Hypothalamus (tissue), 51 donors: Measurements from ENCODE around the gene RPL23.

Experiments
- DNase-seq, 51 donors: peaks; one replicate each; lab custom pipeline; 2025; lab: John Stamatoyannopoulos, UW

RPL23 gene

GRCh38 chr17:38800237-38800760 lies 53.2 kb downstream of the RPL23 start:
- DNase-seq: no peak

GRCh38 chr17:38799501-38800236 lies 53.9 kb downstream of the RPL23 start, which contains the start of gene PIP4K2B:
PIP4K2B (minus strand) TSS chr17:38799556; CDS start chr17:38799424, 132 bp downstream.
- peak; percentile 77 to 97 (median 93) for DNase-seq

- DNase-seq: peak in 41 of 51 donors; percentile 5 to 75 (median 45)
These were observed 54.7 kb downstream of the RPL23 start for GRCh38 chr17:38798614-38799500.
